Measurements from ENCODE around the gene BTBD3.

GRCh38 chr20:11943778-11944177 lies 26.1 kb downstream of the BTBD3 start:
- TF ChIP-seq POLR2AphosphoS5 (IDR thresholded peaks at IDR 0.05) (no peak), CTCF (IDR thresholded peaks at IDR 0.05) (no peak)
